Epithelial cell of esophagus (primary cell): ENCODE results near the gene MEGF8.

ENCODE experiments used
- DNase-seq: peaks from one replicate; pipeline ENCODE4 v3.0.0; 2010; ENCODE audit warnings: low read depth
- H3K4me3 ChIP-seq: 2 replicates; pipeline ENCODE4 v1.5.1; 2011; ENCODE audit warnings: mild to moderate bottlenecking, low read length, control low read depth
- TF ChIP-seq, protein P1 (sequence below): IDR thresholded peaks from 2 replicates; pipeline ENCODE4 v1.5.1; 2011; ENCODE audit warnings: low read depth, mild to moderate bottlenecking, low read length, control low read depth, inconsistent platforms; ENCODE audit not compliant: insufficient read depth; ENCODE audit errors: missing control alignments

The MEGF8 gene

DNA sequence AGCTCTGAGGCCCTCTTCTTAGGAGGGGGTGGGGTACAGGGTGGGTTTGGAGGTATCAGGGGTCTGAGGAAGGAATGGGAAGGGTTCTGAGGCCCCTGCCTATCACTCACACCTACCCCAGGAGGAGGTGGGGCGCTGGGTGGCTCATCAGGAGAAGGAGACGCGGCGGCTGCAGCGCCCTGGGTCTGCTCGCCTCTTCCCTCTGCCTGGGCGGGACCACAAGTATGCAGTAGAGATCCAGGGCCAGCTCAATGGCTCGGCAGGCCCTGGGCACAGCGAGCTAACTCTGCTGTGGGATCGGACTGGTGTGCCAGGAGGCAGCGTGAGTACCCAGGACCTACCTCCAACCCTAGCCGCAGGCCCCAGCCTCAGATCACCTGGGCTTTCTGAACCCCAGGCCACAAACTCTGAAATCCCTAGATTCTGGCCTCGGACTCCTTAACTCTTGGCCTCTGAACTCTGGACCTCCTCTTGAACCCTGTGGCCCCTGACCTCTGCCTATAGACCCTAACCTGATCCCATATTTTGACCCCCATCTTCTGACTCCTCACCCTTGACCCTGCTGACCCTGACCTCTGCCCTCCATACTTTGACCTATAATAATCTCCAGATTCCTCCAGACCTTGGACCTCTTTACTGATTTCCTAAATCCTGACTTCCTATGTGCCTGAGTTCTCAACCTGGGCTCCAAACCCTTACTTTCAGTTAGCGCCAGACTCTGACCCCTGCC is 24.1 kb downstream of the MEGF8 start:
- TF ChIP-seq, protein P1, sequence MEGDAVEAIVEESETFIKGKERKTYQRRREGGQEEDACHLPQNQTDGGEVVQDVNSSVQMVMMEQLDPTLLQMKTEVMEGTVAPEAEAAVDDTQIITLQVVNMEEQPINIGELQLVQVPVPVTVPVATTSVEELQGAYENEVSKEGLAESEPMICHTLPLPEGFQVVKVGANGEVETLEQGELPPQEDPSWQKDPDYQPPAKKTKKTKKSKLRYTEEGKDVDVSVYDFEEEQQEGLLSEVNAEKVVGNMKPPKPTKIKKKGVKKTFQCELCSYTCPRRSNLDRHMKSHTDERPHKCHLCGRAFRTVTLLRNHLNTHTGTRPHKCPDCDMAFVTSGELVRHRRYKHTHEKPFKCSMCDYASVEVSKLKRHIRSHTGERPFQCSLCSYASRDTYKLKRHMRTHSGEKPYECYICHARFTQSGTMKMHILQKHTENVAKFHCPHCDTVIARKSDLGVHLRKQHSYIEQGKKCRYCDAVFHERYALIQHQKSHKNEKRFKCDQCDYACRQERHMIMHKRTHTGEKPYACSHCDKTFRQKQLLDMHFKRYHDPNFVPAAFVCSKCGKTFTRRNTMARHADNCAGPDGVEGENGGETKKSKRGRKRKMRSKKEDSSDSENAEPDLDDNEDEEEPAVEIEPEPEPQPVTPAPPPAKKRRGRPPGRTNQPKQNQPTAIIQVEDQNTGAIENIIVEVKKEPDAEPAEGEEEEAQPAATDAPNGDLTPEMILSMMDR, result no peak
- H3K4me3 ChIP-seq, result no peak overlapping the region
- no peak for DNase-seq

DNA sequence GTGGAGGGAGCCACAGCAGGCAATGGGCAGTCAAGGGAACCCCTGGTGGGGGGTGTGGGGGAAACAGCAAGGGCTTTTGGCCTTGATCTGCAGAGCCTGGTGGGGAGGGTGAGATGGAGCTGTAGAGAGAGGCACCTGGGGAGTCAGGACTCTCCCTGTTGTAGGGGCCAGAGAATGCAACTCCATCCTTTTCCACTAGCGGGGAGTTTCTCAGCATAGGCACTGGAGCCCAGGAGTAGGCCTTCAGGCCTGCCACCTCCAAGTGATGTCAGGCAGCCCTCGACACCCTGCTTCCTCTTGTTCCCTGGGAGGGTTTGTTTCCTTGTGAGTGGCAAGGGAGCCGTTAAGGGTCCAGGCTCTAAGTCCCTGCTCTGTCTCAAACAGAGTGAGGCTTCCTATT is 25.0 kb downstream of the MEGF8 start:
- H3K4me3 ChIP-seq, result no peak overlapping the region
- TF ChIP-seq, protein P1, result no peak
- DNase-seq, result no peak

DNA sequence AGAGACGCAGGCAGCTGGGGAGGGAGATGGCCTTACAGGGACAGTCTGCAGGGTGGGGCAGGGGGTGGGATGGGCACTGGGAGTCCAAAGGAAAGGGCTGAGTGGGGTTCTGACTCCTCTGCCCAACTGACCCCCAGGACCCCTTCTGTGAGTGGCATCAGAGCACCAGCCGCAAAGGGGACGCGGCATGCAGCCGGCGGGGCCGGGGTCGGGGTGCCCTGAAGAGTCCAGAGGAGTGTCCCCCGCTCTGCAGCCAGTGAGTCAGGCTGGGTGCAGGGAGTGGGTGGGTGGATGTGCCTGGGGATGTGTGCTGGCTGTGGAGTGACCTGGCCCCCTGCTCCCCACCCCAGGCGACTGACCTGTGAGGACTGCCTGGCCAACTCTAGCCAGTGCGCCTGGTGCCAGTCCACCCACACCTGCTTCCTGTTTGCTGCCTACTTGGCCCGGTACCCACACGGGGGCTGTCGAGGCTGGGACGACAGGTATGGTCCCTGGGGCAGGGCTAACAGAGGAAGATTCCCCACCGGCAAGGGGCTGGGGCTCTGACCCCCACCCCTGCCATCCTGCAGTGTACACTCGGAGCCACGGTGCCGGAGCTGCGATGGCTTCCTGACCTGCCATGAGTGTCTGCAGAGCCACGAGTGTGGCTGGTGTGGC is 25.8 kb downstream of the MEGF8 start:
- no peak for DNase-seq
- H3K4me3 ChIP-seq, result no peak overlapping the region
- TF ChIP-seq, protein P1, result no peak

DNA sequence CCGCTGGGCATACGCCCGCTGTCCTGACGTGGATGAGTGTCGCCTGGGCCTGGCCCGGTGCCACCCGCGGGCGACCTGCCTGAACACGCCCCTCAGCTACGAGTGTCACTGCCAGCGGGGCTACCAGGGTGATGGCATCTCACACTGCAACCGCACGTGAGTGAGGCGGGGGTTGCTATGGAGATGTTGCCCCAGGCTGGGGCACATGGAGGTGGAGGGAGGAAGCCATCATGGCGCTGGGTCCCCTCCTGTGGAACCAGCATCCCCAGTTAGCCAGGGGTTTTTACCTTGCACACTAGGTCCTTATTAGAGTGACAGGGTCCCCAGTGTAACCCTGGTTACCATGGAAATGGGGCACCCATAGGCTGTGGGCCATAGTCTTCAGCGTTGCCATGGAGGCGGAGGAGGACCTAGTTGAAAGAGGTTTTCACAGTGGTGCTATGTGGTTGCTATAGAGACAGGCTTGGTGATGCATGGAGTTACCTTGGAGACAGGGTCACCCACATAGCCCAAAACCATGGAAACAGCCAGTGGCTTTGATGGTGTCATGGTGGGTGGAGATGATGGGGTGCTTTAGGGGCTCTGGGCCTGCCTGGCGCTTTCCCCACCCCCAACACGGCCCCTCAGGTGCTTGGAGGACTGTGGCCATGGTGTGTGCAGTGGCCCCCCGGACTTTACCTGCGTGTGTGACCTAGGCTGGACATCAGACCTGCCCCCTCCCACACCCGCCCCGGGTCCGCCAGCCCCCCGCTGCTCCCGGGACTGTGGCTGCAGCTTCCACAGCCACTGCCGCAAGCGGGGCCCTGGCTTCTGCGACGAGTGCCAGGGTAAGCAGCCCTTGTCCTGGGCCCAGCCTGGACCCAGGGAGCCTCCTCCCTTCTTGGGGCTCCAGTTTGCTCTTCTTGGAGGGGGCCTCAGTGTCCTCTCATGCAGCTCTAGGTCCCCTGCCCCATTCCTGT is 27.1 kb downstream of the MEGF8 start:
- no peak for DNase-seq
- TF ChIP-seq, protein P1, result no peak
- H3K4me3 ChIP-seq, result no peak overlapping the region

DNA sequence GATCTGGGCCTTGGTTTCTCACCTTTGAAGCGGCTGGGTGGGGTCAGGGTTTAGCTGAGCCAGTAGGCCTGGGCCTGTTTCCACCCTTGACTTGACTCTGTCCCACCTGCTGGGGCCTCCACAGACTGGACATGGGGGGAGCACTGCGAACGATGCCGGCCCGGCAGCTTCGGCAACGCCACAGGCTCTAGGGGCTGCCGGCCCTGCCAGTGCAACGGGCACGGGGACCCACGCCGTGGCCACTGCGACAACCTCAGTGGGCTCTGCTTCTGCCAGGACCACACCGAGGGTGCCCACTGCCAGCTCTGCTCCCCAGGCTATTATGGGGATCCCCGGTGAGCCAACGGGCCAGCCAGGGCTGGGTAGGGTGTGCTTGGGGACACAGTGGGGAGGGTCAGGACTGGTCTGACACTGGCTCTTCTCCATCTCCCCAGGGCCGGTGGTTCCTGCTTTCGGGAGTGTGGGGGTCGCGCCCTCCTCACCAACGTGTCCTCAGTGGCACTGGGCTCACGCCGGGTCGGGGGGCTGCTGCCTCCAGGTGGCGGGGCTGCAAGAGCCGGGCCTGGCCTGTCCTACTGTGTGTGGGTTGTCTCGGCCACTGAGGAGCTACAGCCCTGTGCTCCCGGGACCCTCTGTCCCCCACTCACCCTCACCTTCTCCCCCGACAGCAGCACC is 28.0 kb downstream of the MEGF8 start:
- TF ChIP-seq, protein P1, result no peak
- no peak overlapping the region for H3K4me3 ChIP-seq
- DNase-seq, result no peak

DNA sequence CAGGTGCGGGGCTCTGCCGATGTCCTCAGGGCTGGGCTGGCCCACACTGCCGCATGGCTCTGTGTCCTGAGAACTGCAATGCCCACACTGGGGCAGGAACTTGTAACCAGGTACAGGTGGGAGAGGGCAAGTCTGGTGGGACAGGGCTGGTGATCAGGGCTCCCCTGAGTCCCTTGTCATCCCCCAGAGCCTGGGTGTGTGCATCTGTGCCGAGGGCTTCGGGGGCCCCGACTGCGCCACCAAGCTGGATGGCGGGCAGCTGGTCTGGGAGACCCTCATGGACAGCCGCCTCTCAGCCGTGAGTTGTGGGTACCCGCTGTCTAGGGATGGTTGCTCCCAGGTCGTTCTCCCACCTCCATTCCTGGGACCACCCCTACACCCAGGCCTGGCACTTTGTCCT is 30.5 kb downstream of the MEGF8 start:
- no peak overlapping the region for H3K4me3 ChIP-seq
- TF ChIP-seq, protein P1, result no peak
- no peak for DNase-seq
